ENCODE data around the gene SLC17A6.

The SLC17A6 gene

DNA sequence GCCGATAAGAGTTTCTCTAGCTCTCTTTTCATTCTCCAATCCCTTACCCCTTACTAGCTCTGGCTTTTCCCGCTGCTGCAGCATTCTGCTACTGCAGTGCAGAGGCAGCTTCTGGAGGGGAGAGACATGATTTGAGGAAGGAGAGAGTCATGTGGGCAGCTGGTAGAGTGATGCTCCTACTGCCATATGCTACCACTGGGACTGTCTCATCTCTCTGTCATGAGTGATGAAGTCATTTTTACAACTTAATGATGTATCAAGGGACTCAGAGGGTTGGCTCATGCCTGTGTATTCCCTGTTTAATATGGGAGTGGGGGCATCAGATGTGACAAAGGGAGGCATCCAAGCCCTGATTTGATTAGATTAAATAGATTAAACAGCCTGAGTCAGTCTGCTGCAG, 11.3 kb downstream of the SLC17A6 start:
- no peak overlapping the region for H3K4me3 ChIP-seq (ENCODE audit: low read length in 2 of 2)
- no peaks in the 10 kb centered on the region for H3K9me3 ChIP-seq (replicated peaks in 1 of 2; ENCODE audit: control insufficient read depth in 2 of 2, insufficient read depth in 1 of 2, low read depth in 1 of 2, low read length in 2 of 2)
- WGBS, 2 donors (ENCODE audit: extremely low coverage in 2 of 2, insufficient read length in 2 of 2, insufficient replicate concordance in 1 of 2) = no CpG with 5 or more reads among the region's 2 CpGs
- H2AFZ ChIP-seq (ENCODE audit: low read length) = no peak overlapping the region
- H2BK5ac ChIP-seq (ENCODE audit: low read length) = no peak overlapping the region
- H3K27ac ChIP-seq (replicated peaks; ENCODE audit: low read length) = no peak overlapping the region
- no peak overlapping the region for H2BK120ac ChIP-seq (ENCODE audit: low read depth, low read length)
- no peak for DNase-seq (ENCODE audit: low spot score)
- no peaks in the 10 kb centered on the region for H3K4me1 ChIP-seq (ENCODE audit: control insufficient read depth in 2 of 2, insufficient read depth in 1 of 2, low read depth in 1 of 2, low read length in 2 of 2)
- H3K9ac ChIP-seq (ENCODE audit: low read depth, low read length, poor library complexity) = no peak overlapping the region
- no peak overlapping the region for H3K18ac ChIP-seq (ENCODE audit: low read length)
- H3K4ac ChIP-seq (ENCODE audit: low read length) = no peak overlapping the region
- H2BK12ac ChIP-seq (ENCODE audit: low read length) = no peak overlapping the region
- H2AK5ac ChIP-seq (ENCODE audit: low read depth, low read length) = no peak overlapping the region
- H4K8ac ChIP-seq (ENCODE audit: low read depth, low read length) = no peak overlapping the region
- no peaks in the 10 kb centered on the region for H3K79me1 ChIP-seq (ENCODE audit: low read depth, low read length)
- peaks cover 0 to 51% (median 0%) of the 10 kb centered on the region in 3 experiments for H3K27me3 ChIP-seq (ENCODE audit: control insufficient read depth in 3 of 3, insufficient read depth in 3 of 3, low read depth in 1 of 3, low read length in 3 of 3)
- no peaks in the 10 kb centered on the region for H3K36me3 ChIP-seq (replicated peaks in 1 of 2; ENCODE audit: control insufficient read depth in 2 of 2, insufficient read depth in 2 of 2, low read length in 2 of 2)
- H3K14ac ChIP-seq (ENCODE audit: low read length) = no peak overlapping the region
- H2BK15ac ChIP-seq (ENCODE audit: low read length) = no peak overlapping the region
- H3K23ac ChIP-seq (ENCODE audit: low read depth, low read length, poor library complexity) = no peak overlapping the region
- H3K4me2 ChIP-seq (ENCODE audit: insufficient read depth, low read length, poor library complexity, severe bottlenecking) = no peak overlapping the region
- H4K91ac ChIP-seq (ENCODE audit: low read depth, low read length, poor library complexity) = no peak overlapping the region

- WGBS, 2 donors (ENCODE audit: extremely low coverage in 2 of 2, insufficient read length in 2 of 2, insufficient replicate concordance in 1 of 2) = no CpG with 5 or more reads among the region's 2 CpGs
- H3K9me3 ChIP-seq (replicated peaks in 1 of 2; ENCODE audit: control insufficient read depth in 2 of 2, insufficient read depth in 1 of 2, low read depth in 1 of 2, low read length in 2 of 2) = no peaks in the 10 kb centered on the region
These were observed 21.1 kb downstream of the SLC17A6 start for GRCh38 chr11:22359295-22359694.

DNA sequence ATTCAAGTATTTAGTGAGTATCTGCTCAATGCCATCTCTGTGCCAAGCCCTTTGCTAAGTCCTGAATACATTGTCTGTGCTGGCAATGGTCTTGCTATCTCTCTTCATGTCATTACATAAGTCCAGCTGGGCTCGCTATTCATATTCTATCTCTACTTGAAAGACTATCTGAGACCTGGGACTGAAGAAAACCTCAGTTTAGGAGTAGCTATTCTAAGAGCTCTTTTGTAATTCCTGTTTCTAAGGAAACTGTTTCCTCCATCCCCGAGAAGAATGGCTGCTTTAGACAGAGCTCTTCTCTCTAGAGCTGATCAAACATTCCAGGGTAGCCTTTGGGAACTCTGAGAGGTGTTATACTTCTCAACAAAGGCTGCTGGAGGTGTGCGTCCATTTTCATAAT, 33.0 kb downstream of the SLC17A6 start:
- no peaks in the 10 kb centered on the region for H3K27me3 ChIP-seq (ENCODE audit: control insufficient read depth in 3 of 3, insufficient read depth in 3 of 3, low read depth in 1 of 3, low read length in 3 of 3)
- H3K4me1 ChIP-seq (ENCODE audit: control insufficient read depth in 2 of 2, insufficient read depth in 1 of 2, low read depth in 1 of 2, low read length in 2 of 2) = peaks cover 2 to 12% of the 10 kb centered on the region in 2 donors
- no peak overlapping the region for H3K23ac ChIP-seq (ENCODE audit: low read depth, low read length, poor library complexity)
- no peak overlapping the region for H4K91ac ChIP-seq (ENCODE audit: low read depth, low read length, poor library complexity)
- H3K36me3 ChIP-seq (replicated peaks in 1 of 2; ENCODE audit: control insufficient read depth in 2 of 2, insufficient read depth in 2 of 2, low read length in 2 of 2) = no peaks in the 10 kb centered on the region
- H3K9me3 ChIP-seq (replicated peaks in 1 of 2; ENCODE audit: control insufficient read depth in 2 of 2, insufficient read depth in 1 of 2, low read depth in 1 of 2, low read length in 2 of 2) = no peaks in the 10 kb centered on the region
- no peak overlapping the region for H3K18ac ChIP-seq (ENCODE audit: low read length)
- peak; percentile 32 for DNase-seq (ENCODE audit: low spot score)
- no peak overlapping the region for H3K14ac ChIP-seq (ENCODE audit: low read length)
- no peak overlapping the region for H2BK12ac ChIP-seq (ENCODE audit: low read length)
- no peak overlapping the region for H2AK5ac ChIP-seq (ENCODE audit: low read depth, low read length)
- H3K4me2 ChIP-seq (ENCODE audit: insufficient read depth, low read length, poor library complexity, severe bottlenecking) = no peak overlapping the region
- no CpG with 5 or more reads among the region's 3 CpGs for WGBS, 2 donors (ENCODE audit: extremely low coverage in 2 of 2, insufficient read length in 2 of 2, insufficient replicate concordance in 1 of 2)
- H2AFZ ChIP-seq (ENCODE audit: low read length) = no peak overlapping the region
- no peak overlapping the region for H3K4ac ChIP-seq (ENCODE audit: low read length)
- H3K27ac ChIP-seq (replicated peaks; ENCODE audit: low read length) = peak overlapping the region; percentile 25
- no peak overlapping the region for H2BK5ac ChIP-seq (ENCODE audit: low read length)
- no peak overlapping the region for H2BK15ac ChIP-seq (ENCODE audit: low read length)
- no peak overlapping the region for H2BK120ac ChIP-seq (ENCODE audit: low read depth, low read length)
- no peak overlapping the region for H3K9ac ChIP-seq (ENCODE audit: low read depth, low read length, poor library complexity)
- H3K79me1 ChIP-seq (ENCODE audit: low read depth, low read length) = no peaks in the 10 kb centered on the region
- no peak overlapping the region for H4K8ac ChIP-seq (ENCODE audit: low read depth, low read length)
- no peak overlapping the region for H3K4me3 ChIP-seq (ENCODE audit: low read length in 2 of 2)

More at GRCh38 chr11:22359295-22359694, 21.1 kb downstream of the SLC17A6 start:
- H3K18ac ChIP-seq (ENCODE audit: low read length) = no peak overlapping the region
- H3K4me3 ChIP-seq (ENCODE audit: low read length in 2 of 2) = no peak overlapping the region
- H3K4me2 ChIP-seq (ENCODE audit: insufficient read depth, low read length, poor library complexity, severe bottlenecking) = no peak overlapping the region
- no peaks in the 10 kb centered on the region for H3K27me3 ChIP-seq (ENCODE audit: control insufficient read depth in 3 of 3, insufficient read depth in 3 of 3, low read depth in 1 of 3, low read length in 3 of 3)
- H2BK120ac ChIP-seq (ENCODE audit: low read depth, low read length) = no peak overlapping the region
- no peak for DNase-seq (ENCODE audit: low spot score)
- H2BK15ac ChIP-seq (ENCODE audit: low read length) = no peak overlapping the region
- no peaks in the 10 kb centered on the region for H3K36me3 ChIP-seq (replicated peaks in 1 of 2; ENCODE audit: control insufficient read depth in 2 of 2, insufficient read depth in 2 of 2, low read length in 2 of 2)
- no peak overlapping the region for H3K9ac ChIP-seq (ENCODE audit: low read depth, low read length, poor library complexity)
- H2BK5ac ChIP-seq (ENCODE audit: low read length) = no peak overlapping the region
- no peak overlapping the region for H2AFZ ChIP-seq (ENCODE audit: low read length)
- no peak overlapping the region for H3K23ac ChIP-seq (ENCODE audit: low read depth, low read length, poor library complexity)
- no peak overlapping the region for H3K4ac ChIP-seq (ENCODE audit: low read length)
- no peaks in the 10 kb centered on the region for H3K79me1 ChIP-seq (ENCODE audit: low read depth, low read length)
- H3K4me1 ChIP-seq (ENCODE audit: control insufficient read depth in 2 of 2, insufficient read depth in 1 of 2, low read depth in 1 of 2, low read length in 2 of 2) = peaks cover 0 to 2% of the 10 kb centered on the region in 2 donors
- no peak overlapping the region for H4K91ac ChIP-seq (ENCODE audit: low read depth, low read length, poor library complexity)
- H3K27ac ChIP-seq (replicated peaks; ENCODE audit: low read length) = no peak overlapping the region
- H2BK12ac ChIP-seq (ENCODE audit: low read length) = no peak overlapping the region
- H4K8ac ChIP-seq (ENCODE audit: low read depth, low read length) = no peak overlapping the region
- no peak overlapping the region for H2AK5ac ChIP-seq (ENCODE audit: low read depth, low read length)
- no peak overlapping the region for H3K14ac ChIP-seq (ENCODE audit: low read length)

GRCh38 chr11:22387126-22387525, 48.9 kb downstream of the SLC17A6 start:
- H4K8ac ChIP-seq (ENCODE audit: low read depth, low read length) = no peak overlapping the region
- H2BK12ac ChIP-seq (ENCODE audit: low read length) = no peak overlapping the region
- no CpG with 5 or more reads among the region's 1 CpG for WGBS, 2 donors (ENCODE audit: extremely low coverage in 2 of 2, insufficient read length in 2 of 2, insufficient replicate concordance in 1 of 2)

More at GRCh38 chr11:22387126-22387525, 48.9 kb downstream of the SLC17A6 start:
- Histone ChIP-seq H3K9me3 (replicated peaks in 1 of 2; ENCODE audit: control insufficient read depth in 2 of 2, insufficient read depth in 1 of 2, low read depth in 1 of 2, low read length in 2 of 2) (no peaks in the 10 kb centered on the region), H2BK5ac (ENCODE audit: low read length) (no peak overlapping the region), H3K4me2 (ENCODE audit: insufficient read depth, low read length, poor library complexity, severe bottlenecking) (no peak overlapping the region), H3K4me1 (ENCODE audit: control insufficient read depth in 2 of 2, insufficient read depth in 1 of 2, low read depth in 1 of 2, low read length in 2 of 2) (no peaks in the 10 kb centered on the region), H2AFZ (ENCODE audit: low read length) (no peak overlapping the region), H2BK120ac (ENCODE audit: low read depth, low read length) (no peak overlapping the region), H3K27ac (replicated peaks; ENCODE audit: low read length) (no peak overlapping the region), H3K4me3 (ENCODE audit: low read length in 2 of 2) (no peak overlapping the region), H2BK15ac (ENCODE audit: low read length) (no peak overlapping the region), H4K91ac (ENCODE audit: low read depth, low read length, poor library complexity) (no peak overlapping the region), H3K4ac (ENCODE audit: low read length) (no peak overlapping the region), H3K9ac (ENCODE audit: low read depth, low read length, poor library complexity) (no peak overlapping the region), H3K36me3 (replicated peaks in 1 of 2; ENCODE audit: control insufficient read depth in 2 of 2, insufficient read depth in 2 of 2, low read length in 2 of 2) (no peaks in the 10 kb centered on the region), H3K27me3 (ENCODE audit: control insufficient read depth in 3 of 3, insufficient read depth in 3 of 3, low read depth in 1 of 3, low read length in 3 of 3) (no peaks in the 10 kb centered on the region), H3K79me1 (ENCODE audit: low read depth, low read length) (no peaks in the 10 kb centered on the region), H3K18ac (ENCODE audit: low read length) (no peak overlapping the region), H3K14ac (ENCODE audit: low read length) (no peak overlapping the region), H3K23ac (ENCODE audit: low read depth, low read length, poor library complexity) (no peak overlapping the region), H2AK5ac (ENCODE audit: low read depth, low read length) (no peak overlapping the region)
- no peak for DNase-seq (ENCODE audit: low spot score)

Measured in neuronal stem cell (in vitro differentiated cells).